Panc1 (cell line): Measurements from ENCODE around the gene WRNIP1.

Experiments used
- CTCF ChIP-seq: fragments of 450-650 bp; IDR thresholded peaks from 2 replicates; pipeline ENCODE4 v1.5.1; 2017; ENCODE audit warnings: mild to moderate bottlenecking
- POLR2AphosphoS5 ChIP-seq: IDR thresholded peaks from 2 replicates; pipeline ENCODE4 v1.6.1; 2012; ENCODE audit warnings: mild to moderate bottlenecking, low read depth, low read length, moderate library complexity

- TF ChIP-seq POLR2AphosphoS5 (no peak), CTCF (no peak)
Measured at GRCh38 chr6:2799936-2800527, 34.8 kb downstream of the WRNIP1 start.
